ENCODE results near the gene EEPD1.

EEPD1 gene

GRCh38 chr7:36165059-36165458 is 12.0 kb downstream of the EEPD1 start:
- Histone ChIP-seq H3K36me3 (ENCODE audit: control insufficient read depth in 2 of 2, insufficient read depth in 1 of 2, low read length in 2 of 2) (no peaks in the 10 kb centered on the region), H3K9me3 (ENCODE audit: control insufficient read depth, insufficient read depth, low read depth, low read length) (no peaks in the 10 kb centered on the region), H3K27ac (ENCODE audit: extremely low read depth, low read depth, low read length) (no peak overlapping the region), H3K4me1 (ENCODE audit: control insufficient read depth, insufficient read depth, low read length) (peaks cover 6% of the 10 kb centered on the region), H3K4me3 (ENCODE audit: low read depth, low read length) (no peak overlapping the region)
- CTCF ChIA-PET: no interaction called here
- POLR2A ChIA-PET: no interaction called here
- TF ChIP-seq ZNF530 (tag by site-specific recombination; IDR thresholded peaks at IDR 0.05; ENCODE audit: low read depth): no peak
- TF ChIP-seq GFI1B (tag by site-specific recombination; IDR thresholded peaks at IDR 0.05): no peak
- TF ChIP-seq GLI4 (tag by site-specific recombination; IDR thresholded peaks at IDR 0.05): no peak
- TF ChIP-seq KLF1 (tag by site-specific recombination; IDR thresholded peaks at IDR 0.05): no peak
- no peak for TF ChIP-seq ZNF629 (tag by site-specific recombination; IDR thresholded peaks at IDR 0.05)
- TF ChIP-seq SP2 (tag by site-specific recombination; IDR thresholded peaks at IDR 0.05): no peak
- no peak for TF ChIP-seq ZNF114 (tag by site-specific recombination; IDR thresholded peaks at IDR 0.05)
- no peak for TF ChIP-seq ZNF768 (tag by site-specific recombination; IDR thresholded peaks at IDR 0.05)
- no peak for TF ChIP-seq ZXDB (tag by site-specific recombination; IDR thresholded peaks at IDR 0.05)
- TF ChIP-seq KLF10 (tag by site-specific recombination; IDR thresholded peaks at IDR 0.05): no peak
- TF ChIP-seq ZNF274 (IDR thresholded peaks at IDR 0.05; ENCODE audit: low read length): no peak
- TF ChIP-seq ZNF274 (tag by site-specific recombination; IDR thresholded peaks at IDR 0.05; ENCODE audit: borderline replicate concordance): no peak

- POLR2A ChIA-PET: no interaction called here
- H3K36me3 ChIP-seq (ENCODE audit: control insufficient read depth in 2 of 2, insufficient read depth in 1 of 2, low read length in 2 of 2): no peaks in the 10 kb centered on the region
- CTCF ChIA-PET: interaction anchor here (1.1 kb wide), 1 partner anchor 37 kb away, joined by 3 read pairs; no protein-coding TSS in a partner anchor
Observed at GRCh38 chr7:36165802-36166201, 12.7 kb downstream of the EEPD1 start.

More at GRCh38 chr7:36165802-36166201, 12.7 kb downstream of the EEPD1 start:
- no peaks in the 10 kb centered on the region for H3K9me3 ChIP-seq (ENCODE audit: control insufficient read depth, insufficient read depth, low read depth, low read length)
- H3K4me3 ChIP-seq (ENCODE audit: low read depth, low read length): no peak overlapping the region
- no peak overlapping the region for H3K27ac ChIP-seq (ENCODE audit: extremely low read depth, low read depth, low read length)
- H3K4me1 ChIP-seq (ENCODE audit: control insufficient read depth, insufficient read depth, low read length): peaks cover 6% of the 10 kb centered on the region
- TF ChIP-seq PRDM10 (tag by site-specific recombination; IDR thresholded peaks at IDR 0.05): no peak
- TF ChIP-seq KLF7 (tag by site-specific recombination; IDR thresholded peaks at IDR 0.05; ENCODE audit: borderline replicate concordance): no peak
- no peak for TF ChIP-seq TSHZ1 (tag by site-specific recombination; IDR thresholded peaks at IDR 0.05; ENCODE audit: borderline replicate concordance)
- no peak for TF ChIP-seq ZNF791 (tag by site-specific recombination; IDR thresholded peaks at IDR 0.05)
- no peak for TF ChIP-seq YY2 (tag by site-specific recombination; IDR thresholded peaks at IDR 0.05)
- TF ChIP-seq WT1 (tag by site-specific recombination; IDR thresholded peaks at IDR 0.05): no peak
- TF ChIP-seq GLIS2 (tag by site-specific recombination; IDR thresholded peaks at IDR 0.05): no peak
- no peak for TF ChIP-seq ZBTB20 (tag by site-specific recombination; IDR thresholded peaks at IDR 0.05)
- no peak for TF ChIP-seq ZNF549 (tag by site-specific recombination; IDR thresholded peaks at IDR 0.05)
- TF ChIP-seq ELK4 (IDR thresholded peaks at IDR 0.05; ENCODE audit: borderline replicate concordance, low read depth, low read length): no peak
